Activated CD8-positive, alpha-beta memory T cell treated with anti-CD3 and anti-CD28 coated beads for 48 hours (primary cell): ENCODE data around the gene SS18L1.

Experiments used
- DNase-seq, 3 experiments: peaks; one replicate each; pipeline ENCODE4 v3.0.0-alpha.2; 2020; ENCODE audit warnings: low read depth in 2 of 3, low spot score in 2 of 3

Gene SS18L1

GRCh38 chr20:62208795-62209755 lies 65.5 kb downstream of the SS18L1 start:
- DNase-seq = no peak

GRCh38 chr20:62209850-62210495 lies 66.4 kb downstream of the SS18L1 start:
- no peak for DNase-seq

GRCh38 chr20:62210496-62210855 lies 66.9 kb downstream of the SS18L1 start:
- DNase-seq = no peak

- no peak for DNase-seq
Measured at GRCh38 chr20:62211216-62211615, 67.6 kb downstream of the SS18L1 start.

GRCh38 chr20:62211769-62212288 lies 68.3 kb downstream of the SS18L1 start:
- DNase-seq = no peak

- DNase-seq = no peak
Measured at GRCh38 chr20:62212299-62212698, 68.7 kb downstream of the SS18L1 start.

GRCh38 chr20:62214067-62214466 lies 70.5 kb downstream of the SS18L1 start:
- no peak for DNase-seq

- no peak for DNase-seq
Measured at GRCh38 chr20:62215020-62215990, 71.7 kb downstream of the SS18L1 start.

- DNase-seq = no peak
Measured at GRCh38 chr20:62215991-62216635, 72.5 kb downstream of the SS18L1 start.

GRCh38 chr20:62216636-62217566 lies 73.3 kb downstream of the SS18L1 start:
- DNase-seq = no peak

- DNase-seq = no peak
Measured at GRCh38 chr20:62217913-62218773, 74.6 kb downstream of the SS18L1 start.

- DNase-seq = no peak
Measured at GRCh38 chr20:62219101-62219991, 75.8 kb downstream of the SS18L1 start.

- DNase-seq = peak in 1 of 3 experiments; percentile 18
Measured at GRCh38 chr20:62219992-62220665, 76.6 kb downstream of the SS18L1 start, which contains the start of gene HRH3. HRH3 (minus strand) TSS chr20:62220278; CDS start chr20:62219970, 308 bp downstream.

GRCh38 chr20:62220666-62221568 lies 77.3 kb downstream of the SS18L1 start:
- no peak for DNase-seq

GRCh38 chr20:62222266-62222850 lies 78.8 kb downstream of the SS18L1 start:
- no peak for DNase-seq
